A549 (cell line): ENCODE data around the gene INPP4B. TPM values are rescaled to one million over a fixed set of nuclear protein-coding genes. Genes with fewer than 3 reads are reported as not detected.
A peak's percentile ranks its signal among the peaks of the same experiment; 100 is the strongest.

Experiments used
- ATAC-seq, 2 experiments: fragments of 200-7000 bp in 1 of 2; fragments of >200 bp in 1 of 2; cut with Nextera tagmentation in 1 of 2; cut with Tn5 transposase in 1 of 2; 3 replicates each; pipeline versions ENCODE4 v1.8.0 to v1.9.1; 2018 to 2020; ENCODE audit warnings: mild to moderate bottlenecking in 1 of 2, moderate library complexity in 1 of 2
- CTCF ChIA-PET: fragments of 300-600 bp; sonication (Branson Sonifier 250); formaldehyde crosslinking; extraction: SDS; loops from one replicate; lab custom pipeline; 2021; ENCODE audit warnings: antibody characterized with exemption, inconsistent platforms; lab: Yijun Ruan, JAX
- POLR2A ChIA-PET: fragments of 350-600 bp; formaldehyde crosslinking; extraction: SDS; loops from one replicate; lab custom pipeline; 2021; ENCODE audit warnings: antibody characterized with exemption, inconsistent platforms; lab: Yijun Ruan, JAX
- DNase-seq, 2 experiments: peaks; one replicate each; pipeline versions ENCODE4 v3.0.0 to v3.0.0-alpha.2; 2011 to 2016; ENCODE audit warnings: low read depth in 1 of 2, low spot score in 1 of 2
- FAIRE-seq: peaks from 2 replicates; lab custom pipeline; 2011; peaks lifted over from hg19 to GRCh38; lab: Jason Lieb, UNC
- H3K27ac ChIP-seq, 2 experiments: fragments of >200 bp; sonication (Bioruptor Twin); formaldehyde crosslinking; 3 replicates each; pipeline ENCODE4 v1.5.1; 2016 to 2017
- H3K4me1 ChIP-seq: fragments of >200 bp; sonication (Bioruptor Twin); formaldehyde crosslinking; 3 replicates; pipeline ENCODE4 v1.6.1; 2016
- H3K4me2 ChIP-seq: fragments of >200 bp; sonication (Bioruptor Twin); formaldehyde crosslinking; 3 replicates; pipeline ENCODE4 v1.6.1; 2016
- H3K4me3 ChIP-seq: fragments of >200 bp; sonication (Bioruptor Twin); formaldehyde crosslinking; 3 replicates; pipeline ENCODE4 v1.5.1; 2016
- H3K9me3 ChIP-seq: fragments of >200 bp; sonication (Bioruptor Twin); formaldehyde crosslinking; 3 replicates; pipeline ENCODE4 v1.6.1; 2016
- ATOH8 ChIP-seq: fragments of 250-450 bp; sonication (Bioruptor Pico); IDR thresholded peaks from 2 replicates; pipeline ENCODE4 v1.5.0; 2020; ENCODE audit warnings: low read depth, mild to moderate bottlenecking, moderate library complexity
- CHD2 ChIP-seq: fragments of 150-350 bp; IDR thresholded peaks from 2 replicates; pipeline ENCODE4 v1.6.1; 2014; ENCODE audit warnings: low read length; ENCODE audit not compliant: partially characterized antibody
- EHF ChIP-seq: fragments of 250-450 bp; sonication (Bioruptor Pico); IDR thresholded peaks from 2 replicates; pipeline ENCODE4 v1.5.0; 2020; ENCODE audit warnings: mild to moderate bottlenecking
- ELK1 ChIP-seq: fragments of 150-350 bp; IDR thresholded peaks from 2 replicates; pipeline ENCODE4 v1.6.1; 2014; ENCODE audit warnings: low read depth, mild to moderate bottlenecking, low read length
- GATA3 ChIP-seq: IDR thresholded peaks from 2 replicates; pipeline ENCODE4 v1.6.1; 2012; ENCODE audit warnings: borderline replicate concordance
- HDAC2 ChIP-seq: fragments of 200-600 bp; sonication (generic); IDR thresholded peaks from 2 replicates; pipeline ENCODE4 v1.6.1; 2016
- HMGXB4 ChIP-seq: fragments of 250-450 bp; sonication (Bioruptor Pico); IDR thresholded peaks from 2 replicates; pipeline ENCODE4 v1.5.0; 2021; ENCODE audit warnings: mild to moderate bottlenecking, moderate library complexity, borderline replicate concordance
- HOXA7 ChIP-seq: fragments of 250-450 bp; sonication (Bioruptor Pico); IDR thresholded peaks from 2 replicates; pipeline ENCODE4 v1.5.0; 2020; ENCODE audit warnings: mild to moderate bottlenecking, moderate library complexity
- HOXB5 ChIP-seq: fragments of 250-450 bp; sonication (Bioruptor Pico); IDR thresholded peaks from 2 replicates; pipeline ENCODE4 v1.5.0; 2020; ENCODE audit warnings: mild to moderate bottlenecking, moderate library complexity
- KDM5A ChIP-seq: fragments of 200-600 bp; sonication (generic); IDR thresholded peaks from 2 replicates; pipeline ENCODE4 v1.6.1; 2016; ENCODE audit warnings: antibody characterized with exemption, mild to moderate bottlenecking
- MAFK ChIP-seq: fragments of 450-650 bp; IDR thresholded peaks from 2 replicates; pipeline ENCODE4 v1.6.1; 2014; ENCODE audit not compliant: partially characterized antibody
- NR3C1 ChIP-seq: fragments of >200 bp; sonication (Bioruptor Twin); formaldehyde crosslinking; IDR thresholded peaks from 3 replicates; pipeline ENCODE4 v1.6.1; 2017
- PBX3 ChIP-seq: IDR thresholded peaks from 2 replicates; pipeline ENCODE4 v1.6.1; 2012
- PHF8 ChIP-seq: fragments of 200-600 bp; sonication (generic); IDR thresholded peaks from 2 replicates; pipeline ENCODE4 v1.6.1; 2016; ENCODE audit warnings: low read depth, mild to moderate bottlenecking, antibody characterized with exemption, moderate library complexity, borderline replicate concordance
- SMC3 ChIP-seq: fragments of >200 bp; sonication (Bioruptor Twin); formaldehyde crosslinking; IDR thresholded peaks from 3 replicates; pipeline ENCODE4 v1.6.1; 2018; ENCODE audit warnings: inconsistent platforms
- TFCP2L1 ChIP-seq: fragments of 250-450 bp; sonication (Bioruptor Pico); IDR thresholded peaks from 2 replicates; pipeline ENCODE4 v1.5.0; 2021; ENCODE audit warnings: mild to moderate bottlenecking
- ZC3H11A ChIP-seq: fragments of 450-650 bp; IDR thresholded peaks from 2 replicates; pipeline ENCODE4 v1.6.1; 2014; ENCODE audit warnings: antibody characterized with exemption, mild to moderate bottlenecking
- ZFP36 ChIP-seq: fragments of 450-650 bp; IDR thresholded peaks from 2 replicates; pipeline ENCODE4 v1.6.1; 2014; ENCODE audit warnings: borderline replicate concordance; ENCODE audit not compliant: partially characterized antibody
- ZSCAN20 ChIP-seq: fragments of 250-450 bp; sonication (Bioruptor Pico); IDR thresholded peaks from 2 replicates; pipeline ENCODE4 v1.8.0; 2022; ENCODE audit warnings: mild to moderate bottlenecking, moderate library complexity
- WGBS: methylation state at CpG from one replicate; pipeline ENCODE4 v1.1.6; 2017; ENCODE audit errors: missing lambda C conversion rate; 5-methylcytosine and 5-hydroxymethylcytosine counted together
- polyA plus RNA-seq, 4 experiments: library from polyadenylated mRNA; depleted of rRNA in 3 of 4; stranded (reverse); fragments of >200 nt; fragmentation: RNase III in 1 of 4; extraction: RNeasy Plus Mini Kit Qiagen cat#74134 plus additional on column Dnase treatment in 1 of 4; gene quantifications; 2 replicates in 3 of 4; 3 replicates in 1 of 4; pipeline ENCODE4 v1.2.3, GENCODE V29; 2011 to 2017

Gene INPP4B
- polyA plus RNA-seq, 2 of the 4 experiments (the other 2 are of a cell fraction) = 7.2 to 14.9 TPM

GRCh38 chr4:142725886-142726285, 120.2 kb downstream of the INPP4B start:
- ATAC-seq (no peak), FAIRE-seq (no peak), DNase-seq (no peak)
- ChIA-PET CTCF (no interaction called here), POLR2A (no interaction called here)
- TF ChIP-seq TFCP2L1 (CRISPR knock-in tag) = no peak
- TF ChIP-seq ELK1 = no peak
- TF ChIP-seq SMC3 = no peak
- TF ChIP-seq KDM5A = no peak
- no peak for TF ChIP-seq PHF8
- TF ChIP-seq ZFP36 = no peak
- TF ChIP-seq HDAC2 = no peak
- TF ChIP-seq ZC3H11A = no peak
- no peak for TF ChIP-seq CHD2
- TF ChIP-seq GATA3 = no peak
- TF ChIP-seq PBX3 = no peak
- no peak for TF ChIP-seq EHF (CRISPR knock-in tag)
- no peak for TF ChIP-seq HOXA7 (CRISPR knock-in tag)
- no peak for TF ChIP-seq ATOH8 (CRISPR knock-in tag)
- TF ChIP-seq NR3C1 = no peak
- TF ChIP-seq HMGXB4 (CRISPR knock-in tag) = no peak
- TF ChIP-seq HOXB5 (CRISPR knock-in tag) = no peak
- 54% methylated on average over 2 of the region's 2 CpGs for WGBS
- Histone ChIP-seq H3K4me2 (no peak overlapping the region), H3K4me1 (peaks cover 4% of the 10 kb centered on the region; the same call in 1 of the 3 replicates), H3K27ac (no peak overlapping the region), H3K9me3 (no peaks in the 10 kb centered on the region), H3K4me3 (no peak overlapping the region)

GRCh38 chr4:142721187-142721586, 124.9 kb downstream of the INPP4B start:
- CTCF ChIA-PET = interaction anchor here (1.0 kb wide), 1 partner anchor 114 kb away, joined by 3 read pairs; no protein-coding TSS in a partner anchor
- DNase-seq = no peak
- no peak overlapping the region for H3K4me3 ChIP-seq
- TF ChIP-seq MAFK (no peak), HOXB5 (CRISPR knock-in tag) (no peak), ZSCAN20 (no peak), HMGXB4 (CRISPR knock-in tag) (no peak)
- TF ChIP-seq, all 56 proteins: peak for 0
- ATAC-seq (no peak), FAIRE-seq (no peak)
- peaks cover 4% of the 10 kb centered on the region; the same call in 2 of the 3 replicates for H3K4me1 ChIP-seq
- POLR2A ChIA-PET = no interaction called here
- H3K4me2 ChIP-seq = no peak overlapping the region
- H3K27ac ChIP-seq = peak overlapping the region in 1 of 2 experiments; percentile 12; a peak in 1 of 6 replicates
- no peaks in the 10 kb centered on the region for H3K9me3 ChIP-seq
- 87% methylated on average over 4 of the region's 4 CpGs for WGBS
